Heart right ventricle (tissue), 16 donors: ENCODE data around the gene FILIP1L. TPM values are rescaled to one million over a fixed set of nuclear protein-coding genes. Genes with fewer than 3 reads are reported as not detected.

ENCODE experiments used
- ATAC-seq, 8 donors: fragments of 200-7000 bp; cut with Tn5 transposase; one replicate each; pipeline ENCODE4 v1.9.1; 2020; ENCODE audit warnings: mild to moderate bottlenecking in 8 of 8, moderate library complexity in 8 of 8, moderate number of reproducible peaks in 1 of 8
- DNase-seq, 2 donors: peaks; one replicate each; pipeline ENCODE4 v3.0.0-alpha.2; 2020
- H3K27ac ChIP-seq, 10 donors: fragments of 200-600 bp; sonication (generic) in 2 of 10; one replicate each; pipeline versions ENCODE4 v1.5.0 to v1.8.0; 2020 to 2022; ENCODE audit warnings: mild to moderate bottlenecking in 3 of 10
- H3K27me3 ChIP-seq, 7 donors: fragments of 200-600 bp; one replicate each; pipeline ENCODE4 v1.8.0; 2021 to 2022; ENCODE audit warnings: mild to moderate bottlenecking in 2 of 7
- H3K36me3 ChIP-seq, 9 donors: fragments of 200-600 bp; sonication (generic) in 1 of 9; one replicate each; pipeline versions ENCODE4 v1.5.0 to v1.8.0; 2020 to 2022; ENCODE audit warnings: mild to moderate bottlenecking in 2 of 9
- H3K4me1 ChIP-seq, 9 donors: fragments of 200-600 bp; sonication (generic) in 1 of 9; one replicate each; pipeline versions ENCODE4 v1.5.0 to v1.8.0; 2020 to 2022; ENCODE audit warnings: mild to moderate bottlenecking in 4 of 9
- H3K4me3 ChIP-seq, 10 donors: fragments of 200-600 bp; sonication (generic) in 2 of 10; one replicate each; pipeline versions ENCODE4 v1.5.0 to v1.8.0; 2020 to 2022; ENCODE audit warnings: mild to moderate bottlenecking in 7 of 10, moderate library complexity in 2 of 10
- H3K9me3 ChIP-seq, 11 donors: fragments of 200-600 bp in 10 of 11; sonication (generic) in 2 of 11; one replicate each; pipeline versions ENCODE4 v1.5.0 to v1.8.0; 2013 to 2022; ENCODE audit warnings: mild to moderate bottlenecking in 2 of 11, control low read depth in 1 of 11, moderate library complexity in 1 of 11
- WGBS, 2 donors: extraction: QIAGEN DNeasy Blood & Tissue Kit; methylation state at CpG; one replicate each; pipeline ENCODE4 v1.1.7; 2013; ENCODE audit warnings: inconsistent platforms in 1 of 2; 5-methylcytosine and 5-hydroxymethylcytosine counted together
- intact Hi-C, 10 donors: fragments of 100-400 bp; cut with DNase I; formaldehyde crosslinking; loops; one replicate each; pipeline versions ENCODE4 v1.11.1 to v1.14.2; 2022
- polyA plus RNA-seq, 2 donors: library from polyadenylated mRNA; stranded (reverse); fragments of 200-250 nt; gene quantifications; one replicate each; pipeline ENCODE4 v1.2.3, GENCODE V29; 2013
- total RNA-seq, 10 donors: library from RNA; stranded (reverse); fragmentation: NEBNext Ultra II Directional in 3 of 10; extraction: Animal tissue kit (Norgen Biotek cat#: 25700) in 3 of 10; gene quantifications; one replicate each; pipeline versions ENCODE4 v1.2.1 to v1.2.4, GENCODE V29; 2021 to 2023
- TF ChIP-seq, protein P1 (sequence below), 9 donors: fragments of 200-600 bp; sonication (generic) in 2 of 9; IDR thresholded peaks; one replicate each; pipeline versions ENCODE4 v1.5.0 to v1.8.0; 2021 to 2022; ENCODE audit warnings: antibody characterized with exemption in 9 of 9, mild to moderate bottlenecking in 5 of 9, moderate library complexity in 1 of 9
- donor health status: Arrhythmogenic right ventricular cardiomyopathy.
- donor health status: ischemic (EF 13 %, LVEDD 7.1; RV severe dilation, severe dysfunction).
- donor health status: healthy with polysubstance abuse.
- donor health status: DM: no; HTN: yes; CAD: no.
- donor health status: DM: no; HTN: no; CAD: no.
- donor health status: ischemic (EF 25% LVEDD 6.9; RV normal size, moderate dysfunction).
- donor health status: ischemic (EF 25% LVEDD 5.7; RV mildly dilated, moderate dysfunction).
- donor health status: healthy.
- donor health status: DM: yes; HTN: yes; CAD: no.
- donor health status: Ischemic cardiomyopathy.
- donor health status: ischemic (EF 35%, LVEDD 5.7; RV mildly dilated, moderate dysfunction).
- donor health status: nonischemic (EF 11% LVEDD 7.7; RV severe dilation, severe dysfunction).
- donor health status: DM: yes; HTN: yes; CAD: no.
- donor health status: PGD.
- donor health status: ischemic (EF 29% LVEDD 5.4; RV normal size, mild dysfunction).
- donor health status: nonischemic (EF 23%, LVEDD 6.1; RV moderate dilation, normal function).

The FILIP1L gene
- total and polyA plus RNA-seq, 12 donors = 15.9 to 134 (median 64.3) TPM

DNA sequence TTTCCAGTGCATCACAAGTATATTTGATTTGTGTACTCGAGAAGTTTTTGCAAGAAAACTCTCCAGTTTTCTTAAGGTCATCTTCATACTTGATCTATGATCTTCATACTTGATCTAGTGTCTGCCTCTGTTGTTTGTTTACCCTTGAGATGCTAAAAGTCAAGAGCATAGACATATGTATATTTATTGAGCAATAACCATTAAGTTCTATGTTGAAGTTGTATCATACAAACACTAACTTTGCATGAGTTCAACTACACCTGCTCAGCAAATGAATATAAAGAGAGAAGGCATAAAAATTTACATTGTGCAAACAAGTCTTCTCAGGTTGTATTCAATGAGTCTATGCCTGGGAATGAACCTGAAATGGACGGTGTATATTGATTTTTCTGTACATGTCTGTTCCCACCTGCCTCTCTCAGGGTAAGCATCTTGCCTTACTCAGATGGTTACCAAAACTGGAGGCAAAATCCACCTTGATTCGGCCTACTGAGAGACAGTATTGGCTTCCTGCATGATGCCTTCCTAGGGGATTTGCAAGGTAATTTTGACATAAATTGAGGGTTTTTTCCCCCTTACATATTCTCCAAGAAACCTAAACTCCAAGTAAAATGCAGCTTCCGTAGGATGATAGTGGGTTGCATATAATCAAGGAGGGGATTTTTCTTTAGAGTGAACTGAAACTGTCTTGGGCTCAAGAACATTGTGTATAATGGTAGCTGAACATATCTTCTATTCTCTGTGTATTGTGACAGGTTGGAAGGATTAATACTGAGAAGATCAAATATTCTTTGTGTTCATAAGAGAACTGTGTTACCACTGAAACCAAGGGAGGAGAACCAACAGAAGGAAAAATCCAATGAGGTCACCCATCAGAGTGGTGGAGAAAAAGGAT, 110.4 kb downstream of the FILIP1L start:
- peak overlapping the region in 4 of 10 donors; percentile 64 to 83 (median 70) for H3K27ac ChIP-seq
- no peaks in the 10 kb centered on the region for H3K27me3 ChIP-seq
- H3K9me3 ChIP-seq = no peaks in the 10 kb centered on the region
- H3K36me3 ChIP-seq = no peaks in the 10 kb centered on the region
- no peak overlapping the region for H3K4me3 ChIP-seq
- ATAC-seq (no peak), DNase-seq (no peak)
- TF ChIP-seq, protein P1, sequence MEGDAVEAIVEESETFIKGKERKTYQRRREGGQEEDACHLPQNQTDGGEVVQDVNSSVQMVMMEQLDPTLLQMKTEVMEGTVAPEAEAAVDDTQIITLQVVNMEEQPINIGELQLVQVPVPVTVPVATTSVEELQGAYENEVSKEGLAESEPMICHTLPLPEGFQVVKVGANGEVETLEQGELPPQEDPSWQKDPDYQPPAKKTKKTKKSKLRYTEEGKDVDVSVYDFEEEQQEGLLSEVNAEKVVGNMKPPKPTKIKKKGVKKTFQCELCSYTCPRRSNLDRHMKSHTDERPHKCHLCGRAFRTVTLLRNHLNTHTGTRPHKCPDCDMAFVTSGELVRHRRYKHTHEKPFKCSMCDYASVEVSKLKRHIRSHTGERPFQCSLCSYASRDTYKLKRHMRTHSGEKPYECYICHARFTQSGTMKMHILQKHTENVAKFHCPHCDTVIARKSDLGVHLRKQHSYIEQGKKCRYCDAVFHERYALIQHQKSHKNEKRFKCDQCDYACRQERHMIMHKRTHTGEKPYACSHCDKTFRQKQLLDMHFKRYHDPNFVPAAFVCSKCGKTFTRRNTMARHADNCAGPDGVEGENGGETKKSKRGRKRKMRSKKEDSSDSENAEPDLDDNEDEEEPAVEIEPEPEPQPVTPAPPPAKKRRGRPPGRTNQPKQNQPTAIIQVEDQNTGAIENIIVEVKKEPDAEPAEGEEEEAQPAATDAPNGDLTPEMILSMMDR (IDR thresholded peaks at IDR 0.05) = no peak
- 97 to 99% methylated on average over 4 of the region's 4 CpGs for WGBS, 2 donors
- peaks cover 15 to 67% (median 46%) of the 10 kb centered on the region in 9 donors for H3K4me1 ChIP-seq
- intact Hi-C loops = loop anchor here in 4 of 10 donors (10.0 kb wide), 2 partner anchors 69 to 129 kb away; no protein-coding TSS in a partner anchor

DNA sequence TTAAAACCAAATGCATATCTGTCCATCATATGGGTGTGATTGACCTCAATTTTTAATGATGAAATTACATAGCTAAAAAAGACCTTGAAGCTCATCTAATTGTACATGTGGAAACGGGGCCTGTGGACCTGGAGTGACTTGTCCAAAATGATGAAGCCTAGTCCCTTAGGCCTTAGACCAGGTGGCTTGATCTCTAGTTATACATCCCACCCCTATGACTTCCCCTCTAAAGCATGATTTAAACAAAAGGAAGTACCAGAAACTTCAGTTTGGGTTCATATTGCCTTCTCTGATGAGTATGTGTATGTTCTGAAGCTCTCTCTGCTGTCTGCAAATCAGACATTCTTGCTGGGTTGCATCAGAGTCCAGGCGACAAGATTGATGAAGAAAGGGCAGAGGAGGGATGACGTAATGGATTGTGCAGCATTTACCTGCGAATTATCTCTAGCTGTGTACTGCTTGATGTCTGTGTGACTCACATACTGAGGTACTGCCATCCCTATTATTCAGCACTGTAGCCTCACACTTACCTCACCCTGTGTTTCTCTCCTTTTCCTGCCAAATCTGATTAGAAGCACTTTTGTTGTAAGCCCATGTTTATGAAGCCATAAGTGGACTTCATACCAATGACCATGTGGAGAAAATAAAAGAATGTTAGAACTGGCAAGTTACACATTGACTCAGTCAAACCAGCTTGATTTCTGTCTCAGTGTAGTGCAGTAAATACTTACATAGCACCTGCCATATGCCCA, 111.5 kb downstream of the FILIP1L start:
- DNase-seq (no peak), ATAC-seq (peak in 6 of 8 donors; percentile 42 to 74 (median 64))
- WGBS, 2 donors = 58 to 64% methylated on average over 4 of the region's 4 CpGs
- TF ChIP-seq, protein P1 (IDR thresholded peaks at IDR 0.05) = no peak
- peak overlapping the region in 1 of 10 donors; percentile 5 for H3K27ac ChIP-seq
- no peaks in the 10 kb centered on the region for H3K36me3 ChIP-seq
- H3K9me3 ChIP-seq = no peaks in the 10 kb centered on the region
- no peaks in the 10 kb centered on the region for H3K27me3 ChIP-seq
- H3K4me3 ChIP-seq = no peak overlapping the region
- peaks cover 15 to 57% (median 35%) of the 10 kb centered on the region in 9 donors for H3K4me1 ChIP-seq
- intact Hi-C loops = loop anchor here in 4 of 10 donors (10.0 kb wide), 2 partner anchors 68 to 128 kb away; no protein-coding TSS in a partner anchor

DNA sequence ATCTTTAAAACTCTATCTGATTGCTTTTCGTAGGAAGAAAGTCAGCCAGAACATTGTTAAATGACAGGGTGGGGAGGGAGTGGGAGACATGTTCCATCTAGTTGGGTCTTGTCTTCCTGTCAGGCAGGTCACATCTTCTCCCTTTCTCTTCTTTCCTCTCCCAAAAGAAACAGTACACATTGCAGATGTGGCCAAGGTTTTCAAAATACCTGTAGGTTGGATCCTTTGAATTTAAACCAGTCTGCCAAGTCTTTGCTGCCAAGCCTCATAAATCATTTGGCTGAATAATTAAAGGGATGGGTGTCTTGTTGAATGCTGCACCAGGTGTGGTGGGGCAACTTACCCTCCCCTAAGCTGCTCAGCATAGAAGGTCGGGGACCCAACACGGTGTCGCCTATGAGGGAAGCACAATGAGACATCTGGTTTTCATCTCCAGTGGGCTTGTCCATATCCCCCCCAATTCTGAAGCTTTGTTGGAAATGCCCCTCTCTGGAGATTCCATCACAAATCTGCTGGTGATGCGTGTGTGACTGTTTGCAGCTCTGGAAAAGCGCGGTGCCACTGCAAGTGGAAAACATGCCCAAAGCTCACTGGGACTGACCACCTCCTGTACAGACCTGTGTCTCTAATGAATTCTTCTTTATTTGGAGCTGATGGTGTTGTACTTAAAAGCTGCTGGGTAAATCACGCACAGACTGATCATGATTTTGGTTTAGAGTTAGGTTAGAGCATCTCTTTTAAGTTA, 112.6 kb downstream of the FILIP1L start:
- Histone ChIP-seq H3K4me3 (no peak overlapping the region), H3K9me3 (peaks cover 0 to 2% (median 0%) of the 10 kb centered on the region in 11 donors), H3K27me3 (no peaks in the 10 kb centered on the region), H3K27ac (no peak overlapping the region), H3K4me1 (peaks cover 10 to 46% (median 26%) of the 10 kb centered on the region in 9 donors), H3K36me3 (no peaks in the 10 kb centered on the region)
- WGBS, 2 donors = 97% methylated on average over 8 of the region's 8 CpGs
- no peak for ATAC-seq
- intact Hi-C loops = loop anchor here in 4 of 10 donors (10.0 kb wide), 2 partner anchors 67 to 127 kb away; no protein-coding TSS in a partner anchor
- TF ChIP-seq, protein P1 (IDR thresholded peaks at IDR 0.05) = no peak
- no peak for DNase-seq
